Body of pancreas (tissue), 4 donors: ENCODE data around the gene DIO1. TPM values are rescaled to one million over a fixed set of nuclear protein-coding genes. Genes with fewer than 3 reads are reported as not detected.
A peak's percentile ranks its signal among the peaks of the same experiment; 100 is the strongest.

Experiments used
- ATAC-seq: fragments of 150-250 bp; one replicate; pipeline ENCODE4 v1.9.1; 2016
- DNase-seq, 4 donors: peaks; one replicate each; pipeline ENCODE4 v3.0.0-alpha.2; 2019
- H3K27ac ChIP-seq, 4 donors: fragments of 200-600 bp; sonication (generic); 1 replicate in 3 of 4; 2 replicates in 1 of 4; pipeline versions ENCODE4 v1.5.1 to v1.6.1; 2016 to 2019; ENCODE audit warnings: mild to moderate bottlenecking in 1 of 4, mixed read lengths in 1 of 4, moderate library complexity in 1 of 4
- H3K27me3 ChIP-seq, 2 donors: fragments of 200-600 bp; sonication (generic); one replicate each; pipeline ENCODE4 v1.6.0; 2016; ENCODE audit warnings: mild to moderate bottlenecking in 1 of 2
- H3K36me3 ChIP-seq, 2 donors: fragments of 200-600 bp; sonication (generic); replicated peaks in 1 of 2; 2 replicates each; pipeline ENCODE4 v1.5.1; 2016; ENCODE audit warnings: low read depth in 2 of 2; ENCODE audit not compliant: insufficient read depth in 1 of 2
- H3K4me1 ChIP-seq: fragments of 200-600 bp; sonication (generic); one replicate; pipeline ENCODE4 v1.6.0; 2016
- H3K4me3 ChIP-seq, 2 donors: fragments of 200-600 bp; sonication (generic); 1 replicate in 1 of 2; 2 replicates in 1 of 2; pipeline ENCODE4 v1.5.1; 2016 to 2019
- H3K9me3 ChIP-seq, 3 donors: fragments of 200-600 bp; sonication (generic); 1 replicate in 2 of 3; 2 replicates in 1 of 3; pipeline ENCODE4 v1.5.1; 2016
- POLR2A ChIP-seq, 3 donors: fragments of 450-650 bp; IDR thresholded peaks; one replicate each; pipeline ENCODE4 v1.6.1; 2016; ENCODE audit warnings: antibody characterized with exemption in 3 of 3, mild to moderate bottlenecking in 2 of 3
- WGBS, 2 donors: methylation state at CpG; one replicate each; pipeline ENCODE4 v1.1.5; 2017; 5-methylcytosine and 5-hydroxymethylcytosine counted together
- intact Hi-C: fragments of 100-400 bp; cut with DNase I; formaldehyde crosslinking; loops from one replicate; pipeline ENCODE4 v1.15.1; 2023
- total RNA-seq, 2 donors: library from RNA; depleted of rRNA; stranded (reverse); fragments of >200 nt; gene quantifications; one replicate each; pipeline ENCODE4 v1.1.0, GENCODE V29; 2016
- TF ChIP-seq, protein P1 (sequence below), 7 experiments: fragments of 450-650 bp in 4 of 7; fragments of 200-600 bp in 3 of 7; sonication (generic) in 3 of 7; IDR thresholded peaks; one replicate each; pipeline ENCODE4 v1.5.1; 2016 to 2019; ENCODE audit warnings: antibody characterized with exemption in 7 of 7

Gene DIO1
- total RNA-seq, 2 donors from 2014 or later, result not detected

DNA sequence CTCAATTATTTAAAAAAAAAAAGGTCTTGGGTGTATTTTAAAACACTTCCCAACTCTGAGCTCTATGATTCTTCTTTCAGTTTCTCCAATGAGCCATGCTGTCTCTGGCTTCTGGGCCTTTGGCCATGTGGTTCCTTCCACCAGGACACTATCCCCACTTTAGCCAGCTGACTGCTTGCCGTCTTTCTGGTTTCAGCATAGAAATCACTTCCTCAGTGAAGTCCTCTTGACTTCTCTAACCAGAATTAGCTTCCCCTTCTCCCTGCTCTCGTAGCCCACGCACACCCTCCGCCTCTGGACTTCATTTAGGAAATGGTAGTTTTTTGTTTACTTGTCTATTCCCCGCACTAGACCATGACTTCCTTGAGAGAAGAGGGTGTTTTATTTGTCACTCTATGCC lies 1.1 kb upstream of the DIO1 start:
- no peak for ATAC-seq
- no peaks in the 10 kb centered on the region for H3K9me3 ChIP-seq
- no peak overlapping the region for H3K4me3 ChIP-seq
- no peaks in the 10 kb centered on the region for H3K36me3 ChIP-seq
- H3K27ac ChIP-seq, result peak overlapping the region in 1 of 4 donors; percentile 45
- intact Hi-C loops, result no loop called here
- WGBS, 2 donors, result 66 to 70% methylated on average over 5 of the region's 5 CpGs
- no peaks in the 10 kb centered on the region for H3K27me3 ChIP-seq
- peak in 1 of 4 donors; percentile 50 for DNase-seq
- peaks cover 17% of the 10 kb centered on the region for H3K4me1 ChIP-seq
- TF ChIP-seq POLR2A (IDR thresholded peaks at IDR 0.05), result no peak
- TF ChIP-seq, protein P1, sequence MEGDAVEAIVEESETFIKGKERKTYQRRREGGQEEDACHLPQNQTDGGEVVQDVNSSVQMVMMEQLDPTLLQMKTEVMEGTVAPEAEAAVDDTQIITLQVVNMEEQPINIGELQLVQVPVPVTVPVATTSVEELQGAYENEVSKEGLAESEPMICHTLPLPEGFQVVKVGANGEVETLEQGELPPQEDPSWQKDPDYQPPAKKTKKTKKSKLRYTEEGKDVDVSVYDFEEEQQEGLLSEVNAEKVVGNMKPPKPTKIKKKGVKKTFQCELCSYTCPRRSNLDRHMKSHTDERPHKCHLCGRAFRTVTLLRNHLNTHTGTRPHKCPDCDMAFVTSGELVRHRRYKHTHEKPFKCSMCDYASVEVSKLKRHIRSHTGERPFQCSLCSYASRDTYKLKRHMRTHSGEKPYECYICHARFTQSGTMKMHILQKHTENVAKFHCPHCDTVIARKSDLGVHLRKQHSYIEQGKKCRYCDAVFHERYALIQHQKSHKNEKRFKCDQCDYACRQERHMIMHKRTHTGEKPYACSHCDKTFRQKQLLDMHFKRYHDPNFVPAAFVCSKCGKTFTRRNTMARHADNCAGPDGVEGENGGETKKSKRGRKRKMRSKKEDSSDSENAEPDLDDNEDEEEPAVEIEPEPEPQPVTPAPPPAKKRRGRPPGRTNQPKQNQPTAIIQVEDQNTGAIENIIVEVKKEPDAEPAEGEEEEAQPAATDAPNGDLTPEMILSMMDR (IDR thresholded peaks at IDR 0.05), result no peak

DNA sequence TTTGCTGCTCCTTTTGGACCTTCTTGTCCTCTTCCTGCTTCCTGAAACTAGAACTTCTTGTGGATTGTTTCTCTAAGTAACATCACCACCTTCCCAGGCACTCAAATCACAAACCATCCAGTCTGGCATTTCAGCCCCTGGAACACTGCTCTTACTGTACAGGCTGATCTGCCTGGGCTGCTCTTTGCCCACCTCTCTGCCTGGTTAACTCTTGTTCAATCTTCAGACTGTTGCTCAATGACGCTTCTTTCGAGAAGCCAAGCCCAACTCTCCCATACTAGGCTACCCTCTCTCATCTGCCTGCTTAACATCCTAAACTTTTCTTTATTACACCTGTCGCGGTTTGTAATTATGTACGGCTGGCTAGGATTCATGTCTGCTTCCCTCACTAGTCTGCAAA lies 657 bp downstream of the DIO1 start:
- Histone ChIP-seq H3K36me3 (no peaks in the 10 kb centered on the region), H3K9me3 (no peaks in the 10 kb centered on the region), H3K4me3 (no peak overlapping the region), H3K4me1 (peaks cover 18% of the 10 kb centered on the region), H3K27me3 (no peaks in the 10 kb centered on the region), H3K27ac (no peak overlapping the region)
- intact Hi-C loops, result no loop called here
- TF ChIP-seq, protein P1 (IDR thresholded peaks at IDR 0.05), result no peak
- 84 to 85% methylated on average over 5 of the region's 5 CpGs for WGBS, 2 donors
- no peak for ATAC-seq
- DNase-seq, result no peak

DNA sequence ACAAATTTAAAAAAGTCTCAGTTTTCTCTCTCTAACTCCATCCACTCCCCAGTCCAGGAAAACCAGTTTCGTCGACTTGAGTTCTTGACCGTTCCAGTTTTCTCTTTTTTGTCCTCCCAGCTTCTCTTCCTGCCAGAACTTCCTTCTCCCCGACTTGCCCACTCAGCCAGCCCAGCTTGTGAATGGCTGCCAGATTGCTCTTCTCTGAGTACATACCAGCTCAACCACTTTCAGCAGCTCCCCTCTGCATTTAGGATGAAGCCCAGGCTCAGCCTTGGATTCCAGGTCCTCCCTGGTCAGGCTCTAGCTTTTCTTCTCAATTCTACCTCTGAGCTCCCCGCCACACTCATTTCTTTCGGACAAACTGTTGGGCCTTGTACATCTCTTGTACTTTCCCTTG lies 1.4 kb downstream of the DIO1 start:
- Histone ChIP-seq H3K27ac (no peak overlapping the region), H3K27me3 (no peaks in the 10 kb centered on the region), H3K9me3 (no peaks in the 10 kb centered on the region), H3K4me1 (peaks cover 14% of the 10 kb centered on the region), H3K36me3 (no peaks in the 10 kb centered on the region), H3K4me3 (no peak overlapping the region)
- 74 to 76% methylated on average over 6 of the region's 6 CpGs for WGBS, 2 donors
- intact Hi-C loops, result no loop called here
- DNase-seq (no peak), ATAC-seq (no peak)
- TF ChIP-seq, protein P1 (IDR thresholded peaks at IDR 0.05), result no peak

DNA sequence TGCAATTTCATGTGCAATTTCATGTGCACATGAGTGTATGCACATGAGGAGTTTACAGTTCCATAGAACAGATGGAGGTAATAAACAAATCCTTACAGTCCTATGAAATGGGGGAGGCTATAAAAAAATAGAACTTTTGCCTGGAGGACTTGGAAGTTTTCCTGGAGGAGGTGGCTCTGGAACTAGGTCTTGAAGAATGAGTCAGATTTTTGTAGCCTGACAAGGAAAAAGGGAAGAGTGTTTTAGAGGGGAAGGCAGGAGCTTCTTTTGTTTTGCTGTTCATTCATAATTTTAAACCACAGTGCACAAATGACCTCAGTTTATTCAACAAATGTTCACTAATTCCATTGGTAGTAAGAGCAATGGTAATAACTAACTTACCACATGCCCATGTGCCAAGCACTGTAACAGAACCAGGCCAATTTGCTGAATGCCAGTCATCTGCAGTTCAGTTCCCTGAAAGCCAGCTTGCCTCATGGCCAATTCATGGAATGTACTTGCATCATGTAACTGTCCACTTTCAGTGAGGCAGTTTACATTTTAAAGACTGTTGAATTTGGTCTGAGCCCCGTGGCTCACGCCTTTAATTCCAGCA lies 2.7 kb downstream of the DIO1 start:
- no peaks in the 10 kb centered on the region for H3K36me3 ChIP-seq
- WGBS, 2 donors, result 78 to 80% methylated on average over 2 of the region's 2 CpGs
- H3K9me3 ChIP-seq, result no peaks in the 10 kb centered on the region
- intact Hi-C loops, result no loop called here
- H3K4me1 ChIP-seq, result peaks cover 13% of the 10 kb centered on the region
- H3K4me3 ChIP-seq, result no peak overlapping the region
- TF ChIP-seq POLR2A (IDR thresholded peaks at IDR 0.05), result no peak
- TF ChIP-seq, protein P1 (IDR thresholded peaks at IDR 0.05), result no peak
- no peaks in the 10 kb centered on the region for H3K27me3 ChIP-seq
- ATAC-seq (no peak), DNase-seq (no peak)
- no peak overlapping the region for H3K27ac ChIP-seq

DNA sequence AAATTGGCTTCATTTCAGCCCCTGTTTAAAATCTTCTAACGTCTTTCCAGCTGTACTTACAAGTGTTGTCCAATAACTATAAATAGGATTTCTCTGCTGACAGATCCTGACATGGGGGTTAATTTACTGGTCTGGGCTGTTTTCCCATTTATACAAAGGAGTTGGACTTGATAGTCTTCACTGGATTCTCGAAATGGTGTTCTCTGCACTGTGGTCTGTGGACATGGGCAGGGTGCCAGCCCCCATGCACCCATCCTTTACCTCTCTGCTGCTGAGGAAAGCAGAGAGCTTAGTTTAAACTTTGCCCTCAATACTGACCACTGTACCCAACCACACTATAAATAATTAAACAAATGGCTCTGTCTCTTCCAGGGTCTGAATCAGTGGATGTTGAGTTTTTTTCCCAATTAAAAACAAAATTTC lies 5.2 kb downstream of the DIO1 start:
- H3K27ac ChIP-seq, result no peak overlapping the region
- ATAC-seq, result peak; percentile 27

More for the DNA sequence above, 5.2 kb downstream of the DIO1 start:
- intact Hi-C loops, result no loop called here
- Histone ChIP-seq H3K36me3 (no peaks in the 10 kb centered on the region), H3K4me3 (no peak overlapping the region), H3K9me3 (no peaks in the 10 kb centered on the region), H3K4me1 (peaks cover 13% of the 10 kb centered on the region), H3K27me3 (no peaks in the 10 kb centered on the region)
- TF ChIP-seq, protein P1 (IDR thresholded peaks at IDR 0.05), result no peak
- TF ChIP-seq POLR2A (IDR thresholded peaks at IDR 0.05), result no peak
- DNase-seq, result peak; percentile 31 to 68 (median 44)
- 0 to 6% methylated on average over 2 of the region's 2 CpGs for WGBS, 2 donors
